Hematopoietic multipotent progenitor cell treated with erythropoietin and hydrocortisone succinate and interleukin-3 and kit ligand, for 17 days (in vitro differentiated cells): ENCODE results near the gene GPR52.
"Not testable (repeated sequence)": the region's sequence is repeated elsewhere in the genome, so short reads cannot be mapped to it uniquely, and the experiment has no call there.

Experiments
- DNase-seq: peaks from one replicate; pipeline ENCODE4 v3.0.0-alpha.2; 2015; ENCODE audit warnings: low spot score

The GPR52 gene, protein sequence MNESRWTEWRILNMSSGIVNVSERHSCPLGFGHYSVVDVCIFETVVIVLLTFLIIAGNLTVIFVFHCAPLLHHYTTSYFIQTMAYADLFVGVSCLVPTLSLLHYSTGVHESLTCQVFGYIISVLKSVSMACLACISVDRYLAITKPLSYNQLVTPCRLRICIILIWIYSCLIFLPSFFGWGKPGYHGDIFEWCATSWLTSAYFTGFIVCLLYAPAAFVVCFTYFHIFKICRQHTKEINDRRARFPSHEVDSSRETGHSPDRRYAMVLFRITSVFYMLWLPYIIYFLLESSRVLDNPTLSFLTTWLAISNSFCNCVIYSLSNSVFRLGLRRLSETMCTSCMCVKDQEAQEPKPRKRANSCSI

GRCh38 chr1:174447866-174448530, at the start of gene GPR52:
TSS of gene GPR52 (plus strand) at chr1:174447964. CDS start at chr1:174448112, 148 bp downstream.
- DNase-seq: no peak

DNA sequence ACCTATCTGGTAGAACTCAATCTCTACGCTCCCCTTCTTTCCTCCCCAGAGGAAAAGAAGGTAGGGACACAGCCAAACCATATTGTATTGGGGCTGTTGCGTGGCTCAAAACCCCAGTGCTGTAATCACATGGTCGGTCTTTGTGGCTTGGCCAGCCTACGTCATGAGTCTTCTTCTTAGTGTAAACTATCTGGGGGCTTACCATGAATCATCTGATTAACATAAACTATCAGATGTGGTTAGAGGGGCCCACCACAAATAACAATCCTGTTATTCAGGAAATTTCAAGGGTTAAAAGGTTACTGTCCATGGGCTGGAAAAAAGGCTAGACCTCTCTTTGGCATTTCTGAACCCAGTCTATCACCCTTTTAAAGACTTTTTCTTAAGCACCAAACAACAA, 49.5 kb upstream of the GPR52 start:
- DNase-seq: no peak

DNA sequence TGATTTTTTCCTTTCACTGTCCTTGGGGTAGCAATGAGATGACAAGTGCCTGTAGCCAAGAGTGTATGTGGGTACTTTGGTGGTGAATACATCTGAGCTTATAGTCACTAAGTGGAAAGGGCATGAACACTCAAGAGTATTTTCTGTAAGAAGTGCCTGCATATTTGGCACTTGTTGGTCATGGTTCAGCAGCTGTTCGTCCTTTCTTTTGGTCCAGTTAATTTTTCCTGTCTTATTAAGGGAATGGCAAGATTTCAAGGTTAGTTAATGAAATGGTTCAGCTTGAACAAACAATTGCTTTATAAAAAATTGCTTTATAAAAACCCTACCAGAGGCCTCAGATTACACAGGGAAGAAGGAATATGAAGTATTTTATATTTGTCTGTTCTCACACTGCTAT, 48.6 kb upstream of the GPR52 start:
- DNase-seq: no peak

- no peak for DNase-seq
Observed at GRCh38 chr1:174401075-174401474, 46.7 kb upstream of the GPR52 start.

DNA sequence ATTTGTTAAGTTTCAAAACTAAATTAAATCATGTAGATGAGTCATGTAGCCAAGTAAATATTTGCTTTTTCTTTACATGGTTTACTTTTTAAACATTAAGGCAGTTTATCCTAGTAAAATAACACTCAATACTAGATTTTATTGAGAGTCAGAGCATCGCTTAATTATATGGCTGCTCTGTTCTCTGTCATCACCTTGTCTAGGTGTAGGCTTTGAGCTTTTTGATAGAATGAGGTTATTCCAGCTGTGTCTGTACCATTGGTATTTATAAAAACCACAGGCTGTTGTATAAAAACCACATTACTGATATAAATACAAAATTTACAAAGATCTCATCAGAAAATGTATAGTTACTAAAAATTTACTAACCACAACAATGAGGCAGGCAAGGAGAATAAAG, 42.5 kb upstream of the GPR52 start:
- DNase-seq: no peak

GRCh38 chr1:174406421-174406820, 41.3 kb upstream of the GPR52 start:
- DNase-seq: no peak

DNA sequence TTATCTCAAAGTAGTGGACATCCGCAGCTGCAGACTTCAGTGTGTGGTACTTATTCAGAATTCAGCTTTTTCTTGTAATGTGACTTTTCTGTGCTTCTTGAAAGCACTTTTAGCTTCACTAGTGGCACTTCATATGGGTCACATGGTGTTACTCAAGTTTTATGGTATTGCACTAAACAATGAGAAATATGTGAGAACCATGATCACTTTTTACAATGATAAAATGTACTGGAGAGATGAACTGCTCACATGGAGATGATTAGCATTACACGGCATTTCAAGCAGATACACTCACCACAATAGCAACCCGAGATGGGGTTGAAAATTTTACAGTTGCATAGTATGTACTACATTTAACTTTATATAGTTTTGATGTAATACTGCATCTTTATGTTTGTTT, 40.1 kb upstream of the GPR52 start:
- no peak for DNase-seq

DNA sequence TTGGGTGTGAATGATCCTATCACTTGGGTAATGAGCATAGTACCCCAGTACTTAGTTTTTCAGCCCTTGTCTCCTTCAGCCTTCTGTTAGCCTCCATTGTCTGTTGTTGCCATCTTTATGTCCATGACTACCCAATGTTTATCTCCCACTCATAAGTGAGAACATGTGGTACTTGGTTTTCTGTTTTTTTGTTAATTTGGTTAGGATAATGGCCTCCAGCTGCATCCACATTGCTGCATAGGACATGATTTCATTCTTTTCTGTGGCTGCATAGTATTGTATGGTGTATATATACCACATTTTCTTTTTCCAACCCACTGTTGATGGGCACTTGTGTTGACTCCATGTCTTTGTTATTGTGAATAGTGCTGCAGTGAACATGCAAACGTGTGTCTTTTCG, 39.6 kb upstream of the GPR52 start:
- DNase-seq: no peak

DNA sequence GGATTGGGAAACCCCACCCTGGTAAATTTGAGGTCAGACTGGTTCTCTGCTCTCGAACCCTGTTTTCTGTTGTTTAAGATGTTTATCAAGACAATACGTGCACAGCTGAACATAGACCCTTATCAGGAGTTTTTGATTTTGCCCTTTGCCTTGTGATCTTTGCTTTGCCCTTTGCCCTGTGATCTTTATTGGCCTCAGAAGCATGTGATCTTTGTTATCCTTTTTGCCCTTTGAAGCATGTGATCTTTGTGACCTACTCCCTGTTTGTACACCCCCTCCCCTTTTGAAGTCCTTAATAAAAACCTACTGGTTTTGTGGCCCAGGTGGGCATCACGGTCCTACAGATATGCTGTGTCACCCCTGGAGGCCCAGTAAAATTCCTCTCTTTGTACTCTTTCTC, 38.0 kb upstream of the GPR52 start:
- DNase-seq: not testable (repeated sequence)

DNA sequence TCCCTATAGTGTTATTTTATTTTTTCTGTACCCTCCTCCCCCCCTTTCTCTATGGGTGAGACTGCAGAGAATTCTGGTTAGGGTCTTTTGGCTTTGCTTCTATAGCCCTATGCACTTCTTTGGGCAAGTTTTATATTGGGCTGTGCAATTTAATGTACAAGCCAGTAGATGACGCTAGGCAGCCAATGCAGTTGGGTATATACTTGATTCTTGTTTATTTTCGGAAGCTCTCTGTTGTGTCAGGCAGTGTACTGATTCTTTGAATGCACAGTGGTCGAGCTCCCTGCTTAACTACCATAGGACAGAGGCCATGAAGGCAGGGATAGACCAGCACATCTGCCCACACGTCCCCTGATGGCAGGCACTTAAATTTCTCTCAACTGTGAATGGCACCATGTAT, 34.1 kb upstream of the GPR52 start:
- no peak for DNase-seq

GRCh38 chr1:174414203-174414602, 33.6 kb upstream of the GPR52 start:
- no peak for DNase-seq

- DNase-seq: no peak
Observed at GRCh38 chr1:174415506-174415905, 32.3 kb upstream of the GPR52 start.

- no peak for DNase-seq
Observed at GRCh38 chr1:174417921-174418320, 29.8 kb upstream of the GPR52 start.

DNA sequence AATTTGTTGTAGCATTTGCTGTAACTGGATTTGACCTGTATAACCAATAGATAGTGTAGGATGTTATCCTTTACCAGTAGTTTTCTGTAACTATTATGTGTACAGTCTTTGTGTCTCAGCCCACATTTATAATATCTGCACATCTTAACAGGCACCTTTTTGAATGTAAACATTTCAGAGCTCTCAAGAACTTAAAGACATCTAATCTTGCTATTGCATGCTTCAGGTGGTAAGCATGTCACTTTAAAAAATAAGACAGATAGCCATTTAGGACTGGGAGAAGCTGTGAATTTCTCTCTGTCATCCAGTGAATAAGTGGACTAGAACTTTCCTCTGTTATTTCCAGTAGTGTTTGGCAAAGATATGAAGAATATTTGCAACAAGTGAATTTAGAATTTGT, 22.6 kb upstream of the GPR52 start:
- DNase-seq: no peak

- no peak for DNase-seq
Observed at GRCh38 chr1:174426153-174426552, 21.6 kb upstream of the GPR52 start.

DNA sequence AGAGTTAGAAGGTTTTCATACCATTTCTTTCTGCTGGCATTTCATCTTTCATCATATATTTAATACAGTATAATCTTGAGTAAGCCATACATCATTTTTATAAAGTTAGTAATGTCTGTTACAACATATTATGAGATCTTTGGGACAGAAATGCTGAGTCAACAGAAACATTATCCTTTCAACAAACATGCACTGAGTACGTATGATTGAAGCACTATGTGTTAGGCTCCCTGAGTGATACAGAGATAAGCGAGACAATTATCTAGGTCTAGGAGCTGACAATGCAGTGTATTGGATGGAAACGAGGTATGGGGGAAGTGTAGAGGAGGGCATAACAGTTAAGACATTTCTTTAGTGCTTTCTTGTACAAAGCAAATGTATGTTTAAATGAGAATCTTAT, 19.7 kb upstream of the GPR52 start:
- DNase-seq: no peak

GRCh38 chr1:174428739-174429138, 19.0 kb upstream of the GPR52 start:
- no peak for DNase-seq

DNA sequence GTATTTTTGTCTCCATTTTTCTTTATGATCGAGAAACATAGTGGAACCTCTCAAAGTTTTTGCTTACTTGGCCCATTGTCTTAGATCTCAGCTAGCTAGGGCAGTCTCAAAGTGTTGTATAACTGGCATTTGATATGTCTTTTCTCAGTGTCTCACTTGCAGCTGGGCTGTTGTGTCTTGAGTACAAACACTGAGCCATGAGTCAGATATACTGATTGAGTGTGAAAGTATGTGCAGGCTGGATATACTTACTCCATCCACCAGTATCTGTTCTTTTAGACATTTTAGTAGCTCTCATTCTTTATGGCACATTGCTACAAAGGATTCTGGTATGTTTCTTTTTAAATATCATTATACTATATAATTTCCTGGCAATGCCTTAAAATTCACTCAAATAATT, 14.3 kb upstream of the GPR52 start:
- no peak for DNase-seq

GRCh38 chr1:174445351-174445750, 2.4 kb upstream of the GPR52 start:
- no peak for DNase-seq

DNA sequence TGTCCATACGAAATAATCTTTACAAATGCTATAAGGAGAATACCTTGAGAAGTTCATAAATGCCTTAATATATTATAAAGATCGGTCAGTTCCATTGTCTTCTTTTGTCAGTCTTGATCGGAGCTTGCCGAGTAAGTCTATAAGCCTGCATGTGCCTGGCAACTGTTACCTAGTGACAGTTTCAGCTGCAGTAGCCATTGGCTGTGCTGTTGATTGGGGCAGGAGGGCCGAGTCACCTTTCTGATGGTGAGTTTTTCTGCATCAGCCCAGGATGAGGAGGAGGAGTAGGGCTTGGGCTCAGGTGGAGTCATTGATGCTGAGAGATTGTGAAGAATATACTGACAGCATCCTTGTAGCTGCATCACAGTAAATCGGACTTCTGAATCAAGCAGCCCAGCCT, 1.9 kb upstream of the GPR52 start:
- no peak for DNase-seq

GRCh38 chr1:174448531-174448883, 743 bp downstream of the GPR52 start:
- no peak for DNase-seq

DNA sequence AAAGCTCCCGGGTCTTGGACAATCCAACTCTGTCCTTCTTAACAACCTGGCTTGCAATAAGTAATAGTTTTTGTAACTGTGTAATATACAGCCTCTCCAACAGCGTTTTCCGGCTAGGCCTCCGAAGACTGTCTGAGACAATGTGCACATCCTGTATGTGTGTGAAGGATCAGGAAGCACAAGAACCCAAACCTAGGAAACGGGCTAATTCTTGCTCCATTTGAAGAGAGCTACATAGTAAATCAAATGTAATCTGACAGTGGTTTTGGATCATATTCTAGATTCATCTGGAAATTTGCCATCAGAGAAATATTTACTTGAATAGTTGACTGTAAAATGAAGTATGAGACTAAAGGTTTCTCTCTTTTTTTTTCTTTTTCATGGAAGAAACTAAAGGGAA, 1.2 kb downstream of the GPR52 start:
- no peak for DNase-seq

DNA sequence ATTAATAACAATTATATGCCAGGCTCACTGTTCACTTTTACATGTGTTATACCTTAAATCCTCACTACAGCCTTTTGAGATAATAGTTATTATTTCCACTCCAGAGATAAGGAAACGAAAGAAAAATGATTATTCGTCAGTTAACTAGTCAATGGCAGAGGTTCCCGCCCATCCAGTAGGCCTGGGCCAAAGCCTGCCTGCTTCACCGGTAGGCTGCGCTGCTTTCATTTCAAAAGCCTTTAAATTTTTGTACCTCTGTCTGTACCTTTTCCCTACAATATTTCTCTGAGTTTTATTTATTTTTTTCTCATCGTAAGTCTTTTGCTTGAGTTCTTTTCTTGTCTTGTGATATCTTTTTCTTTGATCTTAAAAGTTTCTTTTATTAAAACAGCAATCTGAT, 3.6 kb downstream of the GPR52 start:
- no peak for DNase-seq

DNA sequence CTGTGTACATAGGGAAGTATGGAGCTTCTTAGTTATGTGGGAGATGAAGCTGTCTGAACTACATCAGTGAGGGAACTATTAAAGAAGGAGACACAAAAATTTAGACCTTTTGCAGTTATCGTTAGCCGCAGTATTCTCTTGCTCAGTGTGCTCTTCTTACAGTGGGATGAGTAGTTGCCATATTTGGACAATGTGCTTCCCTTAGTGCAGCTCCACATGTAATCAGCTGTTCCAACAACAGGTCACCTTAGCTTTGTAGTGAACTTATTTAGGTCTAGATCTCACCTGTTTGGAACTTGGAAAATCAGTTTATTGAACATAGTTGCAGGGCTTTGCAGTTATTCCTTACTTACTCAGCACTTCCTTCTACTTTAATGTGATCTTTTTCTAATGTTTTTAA, 18.1 kb downstream of the GPR52 start:
- DNase-seq: no peak
